CD4-positive, alpha-beta T cell treated with Interleukin-4 for 1 hour (primary cell): ENCODE results near the gene BMAL1.
"Not testable (repeated sequence)": the region's sequence is repeated elsewhere in the genome, so short reads cannot be mapped to it uniquely, and the experiment has no call there.

Experiments
- DNase-seq, 2 donors: peaks; one replicate each; pipeline ENCODE4 v3.0.0-alpha.2; 2020 to 2022

The BMAL1 gene

DNA sequence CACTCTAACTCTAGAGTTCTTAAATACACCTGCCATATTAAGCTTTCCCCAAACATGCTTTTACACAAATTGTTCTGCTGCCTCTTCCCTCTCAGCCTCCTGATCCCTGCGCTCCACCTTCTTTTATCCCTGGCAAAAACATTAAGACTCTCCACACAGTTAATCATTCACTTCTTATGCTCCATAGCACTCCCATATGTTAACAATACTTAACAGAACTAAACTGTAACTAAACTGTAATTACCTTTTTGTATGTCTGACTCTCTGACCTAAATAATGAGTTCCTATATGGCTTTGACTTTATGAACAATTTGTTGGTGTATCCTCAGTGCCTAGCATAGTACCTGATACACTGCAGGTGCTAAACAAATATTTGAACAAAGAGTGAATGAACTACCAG is 113.6 kb downstream of the BMAL1 start:
- DNase-seq = no peak

DNA sequence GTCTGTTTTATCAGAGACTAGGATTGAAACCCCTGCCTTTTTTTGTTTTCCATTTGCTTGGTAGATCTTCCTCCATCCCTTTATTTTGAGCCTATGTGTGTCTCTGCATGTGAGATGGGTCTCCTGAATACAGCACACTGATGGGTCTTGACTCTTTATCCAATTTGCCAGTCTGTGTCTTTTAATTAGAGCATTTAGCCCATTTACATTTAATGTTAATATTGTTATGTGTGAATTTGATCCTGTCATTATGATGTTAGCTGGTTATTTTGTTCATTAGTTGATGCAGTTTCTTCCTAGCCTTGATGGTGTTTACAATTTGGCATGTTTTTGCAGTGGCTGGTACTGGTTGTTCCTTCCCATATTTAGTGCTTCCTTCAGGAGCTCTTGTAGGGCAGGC is 120.7 kb downstream of the BMAL1 start:
- DNase-seq = not testable (repeated sequence)

DNA sequence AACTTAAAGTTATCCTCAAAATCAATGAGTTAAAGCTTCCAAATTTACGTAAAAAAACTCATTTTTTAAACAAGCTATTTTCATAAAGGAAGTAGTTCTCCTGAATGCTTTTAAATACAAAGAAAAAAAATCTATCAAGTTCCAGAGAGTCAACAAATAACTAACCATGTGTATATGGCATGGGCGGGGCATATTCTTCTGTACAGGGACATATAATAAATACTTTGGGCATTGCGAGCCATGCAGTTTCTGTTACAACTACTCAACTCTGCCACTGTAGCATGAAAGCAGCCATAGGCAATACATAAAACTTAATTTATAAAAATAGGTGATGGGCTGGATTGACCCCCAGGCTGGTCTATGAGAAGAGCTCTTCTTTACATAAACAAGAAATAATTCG is 127.6 kb downstream of the BMAL1 start:
- DNase-seq = no peak

DNA sequence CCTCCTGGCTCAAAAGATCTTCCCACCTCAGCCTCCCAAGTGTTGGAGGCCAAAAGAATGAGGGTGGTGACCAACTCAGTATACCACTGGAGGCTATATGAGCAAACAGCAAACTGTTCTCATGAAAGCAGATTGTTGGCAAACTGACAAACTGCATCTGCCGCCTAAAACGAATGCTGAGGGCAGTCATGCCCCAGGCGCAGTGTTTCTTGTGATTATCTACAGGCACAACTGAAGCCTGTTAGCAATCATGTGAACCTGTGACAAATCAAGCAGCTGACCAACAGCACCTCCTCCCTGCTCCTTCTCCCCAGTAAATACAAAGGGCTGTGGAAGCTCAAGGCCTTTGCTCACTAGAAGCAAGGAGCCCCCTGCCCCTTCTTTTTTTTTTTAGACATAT is 137.6 kb downstream of the BMAL1 start:
- no peak for DNase-seq

DNA sequence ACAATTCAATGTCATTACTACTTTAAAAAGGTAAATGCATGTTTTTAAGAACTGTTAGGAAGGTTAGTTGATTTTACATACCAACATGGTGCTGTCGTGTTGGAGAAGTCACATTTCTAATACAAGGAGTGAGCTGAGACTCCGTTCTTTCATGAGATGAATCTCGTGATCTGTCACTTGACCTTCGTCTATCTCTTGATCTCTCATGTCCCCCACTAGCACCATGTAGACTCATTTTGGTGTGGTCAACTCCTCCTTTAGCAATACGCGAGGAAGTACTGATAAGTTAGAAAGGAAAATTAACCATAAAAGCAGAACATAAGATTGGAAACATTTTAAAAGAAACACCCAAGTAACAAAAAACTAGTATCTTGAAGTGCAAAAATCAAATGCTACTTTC is 144.0 kb downstream of the BMAL1 start:
- no peak for DNase-seq

DNA sequence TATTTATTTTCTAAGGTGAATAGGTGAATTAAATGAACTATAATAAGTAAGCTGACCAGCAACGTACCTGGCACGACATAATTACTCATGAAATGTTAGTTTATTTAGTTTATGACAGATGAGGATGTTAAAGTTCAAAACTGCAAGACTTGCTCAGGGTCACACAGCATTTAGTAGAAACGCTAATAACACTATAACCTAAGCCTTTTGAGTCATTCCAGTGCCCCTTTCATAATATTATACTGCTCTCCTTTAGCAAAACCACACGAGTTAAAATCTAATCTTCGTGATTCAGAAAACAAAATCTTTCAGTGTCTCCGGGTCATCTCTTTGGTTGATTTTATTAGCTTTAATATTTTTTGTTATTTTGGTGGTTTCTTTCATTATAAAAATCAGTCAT is 145.8 kb downstream of the BMAL1 start:
- DNase-seq = no peak

DNA sequence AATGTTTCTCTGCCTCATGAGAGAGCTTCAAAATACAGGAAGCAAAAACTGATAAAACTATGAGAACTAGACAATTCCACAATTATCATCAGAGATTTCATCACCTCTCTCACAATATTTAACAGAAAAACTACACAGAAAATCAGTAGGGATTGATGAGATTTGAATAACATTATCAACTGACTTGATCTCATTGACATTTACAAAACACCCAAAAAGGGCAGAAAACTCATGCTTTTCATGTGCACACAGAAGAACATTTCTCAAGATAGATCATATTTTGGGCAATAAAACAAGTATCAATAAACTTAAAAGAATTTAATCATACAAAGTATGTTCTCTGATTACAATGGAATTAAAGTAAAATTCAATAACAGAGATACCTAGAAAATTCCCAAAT is 149.8 kb downstream of the BMAL1 start:
- DNase-seq = no peak

DNA sequence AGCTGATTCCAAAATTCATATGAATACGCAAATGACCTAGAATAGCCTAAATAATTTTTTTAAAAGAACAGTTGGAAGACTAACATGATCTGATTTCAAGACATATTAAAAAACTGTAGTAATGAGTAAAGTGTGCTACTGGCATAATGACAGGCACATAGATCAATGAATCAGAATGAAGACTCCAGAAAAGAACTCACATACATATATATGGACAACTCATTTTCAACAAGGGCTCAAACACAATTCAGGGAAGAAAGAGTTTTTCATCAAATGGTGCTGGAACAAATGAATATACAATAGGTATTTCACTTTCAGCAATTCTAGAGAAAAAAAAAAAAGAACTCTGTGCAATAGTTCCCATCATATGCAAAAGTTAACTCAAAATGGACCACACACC is 151.7 kb downstream of the BMAL1 start:
- DNase-seq = no peak

DNA sequence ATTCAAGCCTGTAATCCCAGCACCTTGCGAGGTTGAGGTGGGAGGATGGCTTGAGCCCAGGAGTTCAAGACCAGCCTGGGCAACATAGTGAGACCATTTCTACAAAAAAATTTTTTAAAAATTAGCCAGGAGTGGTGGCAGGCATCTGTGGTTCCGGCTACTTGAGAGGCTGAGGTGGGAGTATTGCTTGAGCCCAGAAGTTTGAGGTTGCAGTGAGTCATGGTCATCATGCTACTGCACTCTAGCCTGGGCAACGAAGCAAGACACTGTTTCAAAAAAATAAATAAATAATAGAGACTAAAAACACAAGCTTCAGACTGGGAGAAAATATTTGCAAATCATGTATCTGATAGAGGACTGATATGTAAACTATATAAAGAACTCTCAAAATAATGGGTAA is 152.2 kb downstream of the BMAL1 start:
- DNase-seq = no peak

DNA sequence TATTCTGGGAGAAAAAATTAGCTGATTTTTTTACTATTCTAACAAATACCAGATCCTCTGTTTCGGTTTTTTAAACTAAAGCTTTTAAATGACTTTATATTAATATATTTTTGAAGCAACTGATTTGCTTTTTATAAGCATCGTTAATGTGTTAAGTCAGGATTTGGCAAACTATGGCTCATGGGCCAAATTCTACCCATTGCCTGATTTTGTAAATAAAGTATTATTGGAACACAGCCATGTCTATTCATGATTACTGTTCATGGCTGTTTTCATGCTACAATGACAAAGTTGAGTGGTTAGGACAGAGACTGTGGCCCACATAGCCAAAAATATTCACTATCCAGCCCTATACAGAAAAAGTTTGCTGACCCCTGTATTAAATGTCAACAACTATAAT is 155.8 kb downstream of the BMAL1 start:
- no peak for DNase-seq

DNA sequence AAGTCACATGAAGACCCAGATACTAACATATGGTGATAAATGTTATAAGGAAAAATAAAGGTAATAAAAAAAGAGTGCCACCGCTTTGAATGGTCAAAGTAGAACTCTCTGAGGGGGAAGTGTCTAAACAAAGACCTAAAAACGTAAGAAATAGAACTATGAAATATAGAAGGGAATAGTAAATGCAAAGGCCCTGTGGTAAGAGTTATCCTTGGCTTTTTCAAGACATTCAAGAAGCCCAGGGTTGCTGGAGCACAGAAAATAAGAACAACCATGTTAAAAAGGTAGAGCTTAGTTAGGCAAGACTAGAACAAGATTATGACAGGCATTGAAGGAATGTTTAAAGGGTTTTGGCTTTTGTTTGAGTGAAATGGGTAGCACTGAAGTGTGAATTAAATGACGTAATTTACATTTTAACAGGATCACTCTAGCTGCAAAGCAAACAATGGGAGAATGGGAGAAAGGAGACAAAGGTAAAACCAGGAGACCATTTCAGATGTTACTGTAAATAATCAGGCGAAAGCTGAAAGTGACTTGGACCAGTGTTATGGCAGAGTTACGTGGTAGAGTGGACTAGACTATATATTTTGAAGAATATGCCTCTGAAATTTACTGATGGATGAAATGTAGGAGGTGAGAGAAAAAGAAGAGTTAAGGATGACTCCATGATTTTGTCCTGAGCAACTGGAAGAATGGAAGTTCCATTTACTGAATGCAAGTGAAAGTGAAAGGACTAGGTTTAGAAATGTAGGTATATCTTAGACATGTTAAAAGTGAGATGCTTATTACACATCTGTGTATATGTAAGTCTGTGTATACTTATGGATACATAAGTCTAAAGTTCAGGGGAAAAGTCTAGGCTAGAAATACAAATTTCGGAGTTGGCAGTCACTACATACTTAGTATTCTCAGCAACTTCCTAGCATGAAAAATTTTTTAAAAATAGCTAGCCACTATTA is 156.9 kb downstream of the BMAL1 start:
- no peak for DNase-seq

DNA sequence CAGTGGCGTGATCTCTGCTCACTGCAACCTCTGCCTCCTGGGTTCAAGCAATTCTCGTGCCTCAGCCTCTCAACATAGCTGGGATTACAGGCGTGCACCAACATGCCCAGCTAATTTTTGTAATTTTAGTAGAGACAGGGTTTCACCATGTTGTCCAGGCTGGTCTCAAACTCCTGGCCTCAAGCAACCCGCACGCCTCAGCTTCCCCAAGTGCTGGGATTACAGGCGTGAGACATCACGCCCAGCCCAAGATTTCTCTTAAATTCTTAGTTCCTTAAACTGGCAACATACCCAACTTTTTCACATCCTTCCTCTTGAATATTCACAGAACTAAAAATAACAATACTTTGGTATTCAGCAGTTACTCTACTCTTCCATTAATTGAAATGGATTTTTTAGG is 159.2 kb downstream of the BMAL1 start:
- DNase-seq = not testable (repeated sequence)
